HG03103 (cell line): ENCODE measurements around the gene KLHL7.
A peak's percentile ranks its signal among the peaks of the same experiment; 100 is the strongest.
"Not testable (repeated sequence)": the region's sequence is repeated elsewhere in the genome, so short reads cannot be mapped to it uniquely, and the experiment has no call there.

Experiments
- ATAC-seq: cut with Tn5 transposase; IDR thresholded peaks from one replicate; pipeline ENCODE4 v1.9.1; 2021; ENCODE audit warnings: low read depth; ENCODE audit not compliant: unreplicated experiment

The KLHL7 gene

DNA sequence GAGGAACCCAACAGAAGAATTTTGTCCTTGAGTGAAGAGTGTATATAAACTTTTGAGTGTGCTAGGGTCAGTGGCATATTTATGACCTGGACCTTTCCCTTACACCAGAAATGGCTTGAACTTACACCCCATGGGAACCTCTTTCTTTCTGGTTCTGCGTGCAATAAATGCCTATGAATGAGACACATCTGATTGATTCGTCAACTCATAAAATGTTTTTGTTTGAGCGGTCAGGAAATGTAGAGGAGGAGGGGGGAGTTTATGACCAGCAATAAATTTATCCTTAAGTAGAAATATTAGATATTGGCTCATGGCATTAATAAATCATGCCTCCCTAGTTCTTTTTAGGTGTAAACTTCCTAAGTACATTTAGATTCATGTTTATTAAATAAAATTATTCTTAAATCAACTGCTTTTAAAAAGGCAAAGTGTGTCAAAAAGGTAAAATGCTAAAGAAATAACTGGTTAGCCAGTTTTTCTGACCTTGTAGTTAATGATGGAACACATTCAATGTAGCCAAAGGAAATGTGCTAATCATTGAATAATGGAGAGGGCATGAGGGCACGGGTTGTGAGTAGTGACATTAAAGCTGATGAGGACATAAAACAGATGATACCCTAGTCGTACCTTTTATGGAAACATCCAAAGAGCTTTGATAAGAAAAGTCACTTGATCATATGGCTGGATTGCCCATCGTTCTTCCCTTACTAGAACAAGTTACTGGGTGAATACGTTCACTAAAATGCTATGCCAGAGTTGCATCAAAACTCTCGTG lies 62.7 kb downstream of the KLHL7 start:
- ATAC-seq: no peak

DNA sequence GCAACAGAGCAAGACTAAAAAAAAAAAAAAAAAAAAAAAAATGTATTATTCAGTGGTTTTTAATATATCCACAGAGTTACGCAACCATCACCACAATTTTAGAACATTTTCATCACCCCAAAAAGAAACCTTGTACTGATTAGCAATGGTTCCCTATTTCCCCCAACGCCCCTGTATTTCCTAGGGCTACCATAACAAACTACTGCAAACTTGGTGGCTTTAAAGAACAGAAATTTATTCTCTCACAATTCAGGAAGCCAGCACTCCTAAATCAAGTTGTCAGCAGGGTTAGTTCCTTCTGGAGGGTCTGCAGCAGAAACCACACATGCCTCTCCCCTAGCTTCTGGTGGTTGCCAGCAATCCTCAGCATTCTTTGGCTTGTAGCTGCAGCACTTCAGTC lies 70.4 kb downstream of the KLHL7 start:
- no peak for ATAC-seq

DNA sequence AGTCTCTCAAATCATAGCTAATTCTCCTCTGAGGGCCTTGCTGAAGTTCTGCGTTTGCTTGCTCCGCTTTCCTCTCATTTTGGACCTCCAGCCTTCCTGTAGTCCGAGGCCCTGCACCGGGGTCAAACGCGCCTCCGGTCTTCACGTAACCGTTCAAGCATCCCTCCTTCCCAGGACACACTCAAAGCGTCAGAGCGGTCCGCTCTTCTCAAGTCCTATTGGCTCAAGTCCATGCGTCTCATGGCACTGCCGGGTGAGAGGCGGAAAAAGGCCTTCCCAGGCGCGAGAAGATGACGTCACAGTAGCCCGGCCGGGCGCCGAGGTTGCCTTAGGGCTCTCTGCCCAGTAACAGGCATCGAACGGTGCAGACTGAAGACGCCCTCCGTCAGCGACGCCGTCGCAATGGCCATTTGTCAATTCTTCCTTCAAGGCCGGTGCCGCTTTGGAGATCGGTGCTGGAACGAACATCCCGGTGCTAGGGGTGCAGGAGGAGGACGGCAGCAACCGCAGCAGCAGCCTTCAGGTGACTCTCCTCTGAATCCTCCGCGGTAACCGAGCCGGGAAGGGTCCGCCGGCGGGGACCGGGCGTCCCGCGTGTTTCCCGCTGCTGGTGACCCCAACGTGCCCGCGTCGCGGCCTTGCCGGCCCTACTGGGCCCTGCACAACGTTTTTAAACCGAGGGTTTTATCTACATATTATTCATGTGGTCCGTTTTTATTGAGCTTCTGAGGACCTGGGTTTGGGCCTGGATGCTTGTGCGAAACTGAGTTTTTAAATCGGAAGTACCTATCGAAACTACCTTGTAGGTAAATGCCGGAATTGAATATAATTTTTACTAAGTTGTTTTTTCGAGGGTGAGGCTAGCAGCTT lies 76.3 kb downstream of the KLHL7 start, which contains the start of gene NUP42:
TSS of gene NUP42 (plus strand) at position 365 of the 870 bp plus-strand sequence. CDS start at position 403, 38 bp downstream.
- peak; percentile 93 for ATAC-seq

DNA sequence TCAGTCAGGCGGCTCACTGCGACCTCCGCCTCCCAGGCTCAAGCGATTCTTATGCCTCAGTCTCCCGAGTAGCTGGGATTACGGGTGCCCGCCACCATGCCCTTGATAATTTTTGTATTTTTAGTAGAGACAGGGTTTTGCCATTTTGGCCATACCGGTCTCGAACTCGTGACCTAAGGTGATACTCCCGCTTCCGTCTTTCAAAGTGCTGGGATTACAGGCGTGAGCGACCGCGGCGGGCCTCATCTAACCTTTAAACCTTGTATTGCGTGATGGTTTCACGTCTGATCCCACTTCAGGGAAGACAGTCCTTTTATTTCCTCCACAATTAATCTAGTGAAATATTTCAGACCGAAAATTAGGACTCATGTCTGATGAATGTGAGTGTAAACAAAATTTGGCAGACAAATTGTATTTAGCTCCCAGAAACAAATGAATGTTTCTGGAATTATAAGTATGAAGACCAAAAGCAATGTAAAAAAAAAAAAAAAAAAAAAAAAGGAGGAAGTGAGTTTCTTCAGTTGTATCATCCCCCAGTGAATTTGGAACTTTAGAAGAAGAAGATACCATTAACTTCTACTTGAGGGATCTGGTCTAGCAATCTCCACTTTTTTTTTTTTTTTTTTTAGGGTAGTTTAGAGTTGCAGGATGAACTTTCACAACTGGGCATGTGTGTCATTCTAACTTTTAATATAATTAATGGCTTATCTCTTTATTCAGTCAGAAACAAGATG lies 77.9 kb downstream of the KLHL7 start:
- ATAC-seq: no peak

DNA sequence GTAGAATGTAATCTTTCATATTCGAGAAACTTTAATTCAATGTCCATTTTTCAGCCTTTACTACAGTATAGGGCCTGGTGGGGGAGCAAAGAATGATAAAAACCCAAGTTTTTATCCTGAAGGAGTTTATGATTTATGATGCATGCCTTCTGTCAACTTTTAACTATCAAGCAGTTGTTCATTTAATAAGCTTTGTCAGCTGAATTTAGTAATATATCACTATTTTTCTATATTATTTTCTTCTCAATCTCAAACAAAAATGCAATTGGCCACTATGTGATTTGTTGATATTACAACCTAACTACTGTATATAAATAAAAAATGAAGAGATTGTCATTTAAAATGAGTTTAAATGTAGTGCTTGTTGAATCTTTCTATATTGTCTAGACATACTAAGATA lies 78.7 kb downstream of the KLHL7 start:
- no peak for ATAC-seq

DNA sequence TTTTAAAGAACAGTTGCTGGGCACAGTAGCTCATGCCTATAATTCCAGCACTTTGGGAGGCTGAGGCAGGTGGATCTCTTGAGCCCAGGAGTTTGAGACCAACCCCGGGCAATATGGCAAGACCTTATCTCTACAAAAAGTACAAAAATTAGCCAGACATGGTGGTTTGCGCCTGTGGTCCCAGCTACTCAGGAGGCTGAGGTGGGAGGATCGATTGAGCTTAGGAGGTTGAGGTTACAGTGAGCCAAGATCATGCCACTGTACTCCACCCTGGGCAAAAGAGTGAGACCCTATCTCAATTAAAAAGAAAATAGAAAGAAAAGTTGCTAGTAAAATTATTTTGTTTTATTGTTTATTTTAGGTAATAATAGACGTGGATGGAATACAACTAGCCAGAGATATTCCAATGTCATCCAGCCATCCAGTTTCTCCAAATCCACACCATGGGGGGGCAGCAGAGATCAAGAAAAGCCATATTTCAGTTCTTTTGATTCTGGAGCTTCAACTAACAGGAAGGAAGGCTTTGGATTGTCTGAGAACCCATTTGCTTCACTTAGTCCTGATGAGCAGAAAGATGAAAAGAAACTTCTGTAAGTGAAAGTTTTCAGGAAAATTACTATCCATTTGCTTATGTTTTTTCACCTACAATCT lies 79.2 kb downstream of the KLHL7 start:
- ATAC-seq: no peak

DNA sequence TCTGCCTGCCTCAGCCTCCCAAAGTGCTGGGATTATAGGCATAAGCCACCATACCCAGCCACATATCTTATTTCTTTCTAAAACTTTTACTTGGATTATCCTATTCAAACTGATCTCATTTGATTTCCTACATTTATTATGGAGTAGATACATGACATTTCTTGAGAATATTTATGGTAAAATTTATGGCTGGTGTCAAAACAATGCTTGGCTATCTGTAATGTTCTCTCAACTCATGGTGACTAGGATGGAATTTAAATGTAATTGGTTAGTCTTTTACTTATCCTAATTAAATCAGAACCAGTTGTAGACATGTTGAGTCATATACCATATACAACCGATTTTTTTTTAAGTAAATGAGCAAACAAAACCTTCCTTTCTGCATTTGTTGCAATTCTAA lies 80.4 kb downstream of the KLHL7 start:
- no peak for ATAC-seq

DNA sequence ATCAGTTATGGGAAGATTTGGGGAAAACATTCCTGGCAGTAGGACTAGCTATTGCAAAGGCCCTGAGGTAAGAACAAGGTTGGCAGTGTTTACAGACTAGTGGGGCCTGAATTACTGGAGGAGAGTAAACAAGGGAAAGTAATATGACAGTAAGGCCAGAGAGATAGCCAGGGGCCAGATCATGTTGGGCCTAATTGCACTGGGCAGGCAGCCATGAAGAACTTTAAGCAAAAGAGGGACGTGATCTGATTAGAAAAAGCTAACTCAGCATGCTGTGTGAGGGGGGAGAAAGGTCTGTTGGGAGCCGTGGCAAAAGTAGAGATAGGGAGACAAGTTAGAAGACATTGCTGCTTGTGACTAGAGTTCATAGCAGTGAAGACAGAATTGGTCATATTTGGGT lies 85.4 kb downstream of the KLHL7 start:
- ATAC-seq: no peak

DNA sequence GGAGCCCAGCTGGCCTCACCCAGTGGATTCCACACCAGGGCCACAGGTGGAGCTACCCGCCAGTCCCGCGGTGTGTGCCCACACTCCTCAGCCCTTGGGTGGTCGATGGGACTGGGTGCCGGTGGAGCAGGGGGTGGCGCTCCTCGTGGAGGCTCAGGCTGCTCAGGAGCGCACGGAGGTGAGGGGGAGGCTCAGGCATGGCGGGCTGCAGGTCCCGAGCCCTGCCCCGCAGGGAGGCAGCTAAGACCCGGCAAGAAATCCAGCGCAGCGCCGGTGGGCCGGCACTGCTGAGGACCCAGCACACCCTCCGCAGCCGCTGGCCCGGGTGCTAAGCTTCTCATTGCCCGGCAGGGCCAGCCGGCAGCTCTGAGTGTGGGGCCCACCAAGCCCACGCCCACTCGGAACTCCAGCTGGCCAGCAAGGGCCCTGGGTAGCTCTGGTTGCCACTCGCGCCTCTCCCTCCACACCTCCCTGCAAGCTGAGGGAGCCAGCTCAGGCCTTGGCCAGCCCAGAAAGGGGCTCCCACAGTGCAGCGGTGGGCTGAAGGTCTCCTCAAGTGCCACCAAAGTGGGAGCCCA lies 88.2 kb downstream of the KLHL7 start:
- not testable (repeated sequence) for ATAC-seq

DNA sequence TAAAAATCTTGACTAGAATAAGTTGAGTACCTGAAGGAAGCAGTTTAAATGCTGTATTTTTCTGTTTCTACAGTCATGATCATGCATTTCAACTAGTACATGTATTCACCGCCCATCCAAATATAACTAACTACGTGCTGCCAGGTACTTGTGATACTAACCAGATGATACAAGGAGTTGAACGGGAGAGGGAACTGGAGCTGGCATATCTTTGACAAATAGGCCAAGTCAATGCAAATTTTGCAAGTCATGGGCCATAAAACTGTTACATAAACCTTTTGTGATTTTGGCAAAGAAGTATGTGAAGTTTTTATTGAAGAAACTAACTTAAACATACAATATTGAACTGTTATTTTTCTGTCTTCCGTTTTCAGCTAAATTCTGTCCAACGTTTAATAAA lies 90.7 kb downstream of the KLHL7 start:
- ATAC-seq: no peak

DNA sequence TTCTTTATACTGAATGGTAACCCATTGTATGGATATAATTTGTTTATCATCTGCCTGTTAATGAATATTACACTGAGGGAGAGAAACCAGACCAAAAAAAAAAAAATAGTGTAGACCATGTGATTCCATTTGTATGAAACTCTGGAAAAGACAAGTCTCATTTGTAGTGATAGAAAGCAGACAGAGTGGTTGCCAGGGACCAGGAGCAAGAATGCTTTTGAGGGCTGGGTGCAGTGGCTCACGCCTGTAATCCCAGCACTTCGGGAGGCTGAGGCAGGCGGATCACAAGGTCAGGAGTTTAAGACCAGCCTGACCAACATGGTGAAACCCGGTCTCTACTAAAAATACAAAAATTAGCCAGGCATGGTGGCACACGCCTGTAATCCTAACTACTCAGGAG lies 92.2 kb downstream of the KLHL7 start:
- ATAC-seq: not testable (repeated sequence)

DNA sequence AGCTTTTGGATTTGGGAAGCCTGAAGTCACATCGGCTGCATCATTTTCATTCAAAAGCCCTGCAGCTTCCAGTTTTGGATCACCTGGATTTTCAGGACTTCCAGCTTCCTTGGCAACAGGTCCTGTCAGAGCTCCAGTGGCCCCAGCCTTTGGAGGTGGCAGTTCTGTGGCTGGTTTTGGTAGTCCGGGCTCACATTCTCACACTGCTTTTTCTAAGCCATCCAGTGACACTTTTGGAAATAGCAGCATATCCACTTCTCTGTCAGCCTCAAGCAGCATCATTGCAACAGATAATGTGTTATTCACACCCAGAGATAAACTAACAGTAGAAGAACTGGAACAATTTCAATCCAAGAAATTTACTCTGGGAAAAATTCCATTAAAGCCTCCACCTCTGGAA lies 94.7 kb downstream of the KLHL7 start:
- ATAC-seq: no peak

DNA sequence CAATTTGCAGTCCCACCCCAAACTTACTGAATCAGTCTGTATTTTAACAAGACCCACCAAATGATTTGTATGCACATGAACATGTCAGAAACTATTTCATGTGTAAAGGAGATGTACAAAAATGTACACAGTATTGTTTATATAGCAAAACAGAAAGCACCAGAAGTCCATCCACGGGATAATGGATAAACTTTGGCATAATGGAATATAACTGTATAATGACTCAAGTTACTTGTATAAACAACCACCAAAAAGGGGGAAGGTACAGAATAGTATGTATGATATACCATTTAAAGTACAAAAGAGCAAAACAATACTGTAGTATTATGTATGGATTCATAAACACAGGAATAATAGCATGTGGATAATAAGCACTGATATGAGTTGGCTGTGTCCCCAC lies 98.7 kb downstream of the KLHL7 start:
- no peak for ATAC-seq

DNA sequence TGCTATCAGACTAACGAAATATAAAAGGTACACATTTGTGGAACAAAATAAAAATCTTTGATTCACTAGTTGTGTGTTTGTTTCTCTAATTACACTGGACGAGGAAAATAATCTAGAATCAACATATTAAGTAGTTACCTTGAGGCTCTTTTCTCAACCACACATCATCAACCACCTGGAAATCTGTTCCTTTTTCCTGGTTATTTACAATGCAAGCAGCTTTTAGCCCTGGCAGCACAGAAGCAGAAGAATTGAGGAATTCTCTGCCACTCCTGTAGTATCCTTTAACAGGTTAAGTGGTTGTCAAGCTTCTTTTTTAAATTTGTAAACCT lies 100.0 kb downstream of the KLHL7 start:
- no peak for ATAC-seq

DNA sequence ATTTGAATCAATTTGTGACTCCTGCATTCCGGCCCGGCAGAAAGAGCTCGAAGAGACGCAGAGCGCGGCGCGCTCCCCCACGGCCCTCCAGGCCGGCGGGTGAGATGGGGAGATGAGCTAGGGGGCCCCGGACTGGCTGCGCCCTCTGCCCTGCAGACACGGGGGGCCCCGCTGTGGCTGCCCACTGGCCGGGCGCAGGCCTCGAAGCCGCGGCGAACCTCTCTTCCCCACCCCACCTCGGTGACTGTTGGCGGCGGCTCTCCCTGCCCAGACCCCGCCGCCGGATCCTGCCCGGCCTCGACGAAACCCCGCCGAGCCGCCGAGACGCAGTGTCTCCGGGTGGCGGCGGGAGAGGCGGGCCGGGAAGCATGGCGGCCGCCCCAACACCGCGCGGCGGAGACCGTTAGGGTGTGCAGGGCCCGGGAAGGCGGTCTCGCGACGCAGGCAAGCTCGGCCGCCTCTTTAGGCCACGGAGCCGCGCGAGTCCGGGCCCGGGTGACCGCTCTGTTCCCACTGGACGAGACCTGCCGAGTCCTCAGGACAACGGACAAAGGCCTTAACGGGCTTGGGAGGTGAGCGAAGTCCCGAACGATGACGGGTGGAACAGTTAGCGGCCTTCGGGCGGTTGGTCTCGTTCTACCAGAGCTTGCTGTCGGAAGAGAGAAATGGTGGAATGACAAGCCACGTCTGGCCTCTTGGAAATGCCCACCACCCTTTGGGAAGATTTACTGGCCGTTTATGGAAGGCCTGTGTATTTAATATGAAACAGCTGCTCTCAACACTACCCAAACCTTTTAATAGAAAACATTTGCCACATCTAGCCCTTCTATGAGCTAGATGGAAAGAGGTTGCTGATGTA lies 100.6 kb downstream of the KLHL7 start:
- no peak for ATAC-seq

DNA sequence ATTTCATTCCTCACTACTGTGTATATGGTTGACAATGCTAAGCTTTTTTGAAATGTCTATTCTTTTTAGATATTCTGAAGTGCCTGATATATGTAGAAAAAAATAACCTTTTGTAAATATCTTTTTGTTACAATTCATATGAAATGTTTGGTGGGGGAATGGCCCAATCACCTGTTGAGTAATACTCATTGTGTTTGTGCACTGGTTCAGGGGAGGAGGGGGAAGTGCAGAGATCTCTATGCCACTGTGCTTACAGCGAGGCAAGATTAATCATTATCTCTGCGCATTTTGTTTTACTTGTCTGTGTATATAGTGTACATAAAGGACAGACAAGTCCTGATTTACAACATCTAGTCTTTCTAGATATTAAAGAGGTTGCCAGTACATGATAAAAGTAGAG lies 101.4 kb downstream of the KLHL7 start:
- ATAC-seq: no peak

DNA sequence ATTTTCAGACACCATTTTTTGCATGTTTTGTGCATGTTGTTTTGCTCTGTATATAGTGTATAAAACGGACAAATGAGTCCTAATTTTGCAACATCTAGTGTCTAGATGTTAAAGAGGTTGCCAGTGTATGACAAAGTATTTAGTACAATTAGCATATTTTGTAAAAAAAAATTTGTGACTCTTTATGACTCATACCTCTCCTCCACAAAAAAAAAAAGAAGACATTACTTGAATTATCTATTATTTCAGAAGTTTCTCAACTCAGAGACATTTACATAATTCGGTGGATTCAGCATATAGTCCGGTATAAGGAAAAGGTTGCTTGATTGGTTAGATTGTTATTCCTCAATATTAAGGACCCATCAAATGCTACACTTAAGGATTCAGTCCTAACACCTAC lies 102.3 kb downstream of the KLHL7 start:
- no peak for ATAC-seq

DNA sequence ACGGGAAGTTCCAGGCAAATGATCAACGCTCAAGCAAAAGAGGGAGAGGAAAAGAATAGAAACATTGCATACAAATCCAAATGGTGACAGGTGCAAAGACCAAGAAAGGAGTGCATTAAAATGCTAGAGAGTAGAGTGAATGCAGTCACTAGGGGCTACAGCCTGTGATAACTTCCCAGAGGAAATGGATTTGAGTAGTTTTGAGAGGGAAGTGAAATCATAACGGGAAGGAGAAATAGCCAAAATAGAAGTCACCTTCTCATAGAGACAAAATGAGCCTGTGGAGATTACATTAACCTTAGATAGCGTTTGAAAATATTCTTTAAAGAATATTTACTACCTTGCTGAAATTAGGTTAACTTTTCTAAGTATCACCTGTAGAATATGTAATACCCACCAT lies 102.7 kb downstream of the KLHL7 start:
- ATAC-seq: no peak

DNA sequence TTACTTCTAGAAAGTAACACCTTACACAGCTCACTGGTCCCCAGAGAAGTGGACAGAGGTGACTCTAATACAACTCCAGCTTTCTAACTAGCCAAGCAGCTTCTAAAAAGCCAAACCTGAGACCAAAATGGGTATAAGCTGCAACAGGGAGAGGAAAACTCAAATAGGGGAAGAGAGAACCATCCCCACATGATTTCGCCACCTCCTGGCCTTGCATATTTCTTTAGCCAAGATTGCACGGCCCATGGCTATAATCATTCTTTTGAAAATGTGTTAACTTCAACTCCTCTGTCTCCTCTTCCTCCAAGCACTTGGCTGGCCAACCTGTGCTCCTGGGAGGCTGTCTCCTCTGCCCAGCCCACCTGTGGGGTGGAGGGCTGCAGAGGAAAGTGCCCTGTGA lies 104.9 kb downstream of the KLHL7 start:
- ATAC-seq: no peak

DNA sequence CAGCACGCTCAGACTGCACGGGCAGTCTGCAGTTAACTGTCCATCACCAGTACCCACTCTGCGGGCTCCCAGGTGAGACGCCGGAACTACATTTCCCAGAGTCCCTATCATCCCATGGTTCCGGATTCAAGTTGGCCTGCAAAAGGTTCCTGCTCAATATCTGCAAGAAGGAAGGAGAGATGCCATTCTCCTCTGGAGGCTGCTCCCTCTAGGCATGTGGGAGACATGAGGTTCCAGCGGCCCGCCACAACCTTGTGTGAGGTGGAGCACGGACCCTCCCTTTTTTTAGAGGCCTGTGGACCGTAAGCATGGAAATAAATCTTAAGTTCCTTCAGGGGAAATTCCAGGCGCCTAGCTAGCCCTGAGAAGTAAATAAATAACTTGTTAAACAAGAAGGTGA lies 106.0 kb downstream of the KLHL7 start:
- ATAC-seq: no peak
